ENCODE data around the gene EPSTI1. TPM values are rescaled to one million over a fixed set of nuclear protein-coding genes. Genes with fewer than 3 reads are reported as not detected.

Gene EPSTI1
- polyA plus RNA-seq, 1 experiment, result 2.5 TPM

GRCh38 chr13:42883142-42883541, 108.9 kb downstream of the EPSTI1 start:
- Histone ChIP-seq H3K4me3 (ENCODE audit: low read depth, low read length) (no peak overlapping the region), H3K36me3 (ENCODE audit: control insufficient read depth, insufficient read depth, low read length) (no peaks in the 10 kb centered on the region), H3K27me3 (ENCODE audit: control insufficient read depth, insufficient read depth, low read length) (peaks cover 2% of the 10 kb centered on the region; the same call in 1 of the 2 replicates)
- no peak for TF ChIP-seq CTCF (IDR thresholded peaks at IDR 0.05; ENCODE audit: insufficient read depth, low read depth, low read length)
- POLR2A ChIA-PET, result no interaction called here
- CTCF ChIA-PET, result interaction anchor here (0.8 kb wide), 1 partner anchor 210 kb away, joined by 3 read pairs; no protein-coding TSS in a partner anchor
- no peak for DNase-seq (ENCODE audit: low read depth)

- no peak for DNase-seq (ENCODE audit: low read depth)
- Histone ChIP-seq H3K27me3 (ENCODE audit: control insufficient read depth, insufficient read depth, low read length) (peaks cover 2% of the 10 kb centered on the region; the same call in 1 of the 2 replicates), H3K36me3 (ENCODE audit: control insufficient read depth, insufficient read depth, low read length) (no peaks in the 10 kb centered on the region), H3K4me3 (ENCODE audit: low read depth, low read length) (no peak overlapping the region)
- POLR2A ChIA-PET, result no interaction called here
- CTCF ChIA-PET, result no interaction called here
- no peak for TF ChIP-seq CTCF (IDR thresholded peaks at IDR 0.05; ENCODE audit: insufficient read depth, low read depth, low read length)
Observed at GRCh38 chr13:42880056-42880605, 111.9 kb downstream of the EPSTI1 start.

- TF ChIP-seq CTCF (IDR thresholded peaks at IDR 0.05; ENCODE audit: insufficient read depth, low read depth, low read length), result no peak
- POLR2A ChIA-PET, result no interaction called here
- Histone ChIP-seq H3K27me3 (ENCODE audit: control insufficient read depth, insufficient read depth, low read length) (peaks cover 2% of the 10 kb centered on the region; the same call in 1 of the 2 replicates), H3K36me3 (ENCODE audit: control insufficient read depth, insufficient read depth, low read length) (no peaks in the 10 kb centered on the region), H3K4me3 (ENCODE audit: low read depth, low read length) (no peak overlapping the region)
- CTCF ChIA-PET, result interaction anchor here (1.1 kb wide), 1 partner anchor 18 kb away, joined by 4 read pairs; no protein-coding TSS in a partner anchor
- no peak for DNase-seq (ENCODE audit: low read depth)
Observed at GRCh38 chr13:42878721-42879120, 113.3 kb downstream of the EPSTI1 start.

GRCh38 chr13:42876887-42877545, 115.0 kb downstream of the EPSTI1 start:
- Histone ChIP-seq H3K27me3 (ENCODE audit: control insufficient read depth, insufficient read depth, low read length) (peaks cover 2% of the 10 kb centered on the region; the same call in 1 of the 2 replicates), H3K36me3 (ENCODE audit: control insufficient read depth, insufficient read depth, low read length) (no peaks in the 10 kb centered on the region), H3K4me3 (ENCODE audit: low read depth, low read length) (no peak overlapping the region)
- TF ChIP-seq CTCF (IDR thresholded peaks at IDR 0.05; ENCODE audit: insufficient read depth, low read depth, low read length), result no peak
- no peak for DNase-seq (ENCODE audit: low read depth)
- POLR2A ChIA-PET, result no interaction called here
- CTCF ChIA-PET, result interaction anchor here (0.5 to 1.1 kb wide), 2 partner anchors 41 to 748 kb away, joined by 3 read pairs; no protein-coding TSS in a partner anchor

- ChIA-PET CTCF (interaction anchor here (1.1 kb wide), 1 partner anchor 40 kb away, joined by 3 read pairs; no protein-coding TSS in a partner anchor), POLR2A (no interaction called here)
- no peak overlapping the region for H3K4me3 ChIP-seq (ENCODE audit: low read depth, low read length)
- no peaks in the 10 kb centered on the region for H3K36me3 ChIP-seq (ENCODE audit: control insufficient read depth, insufficient read depth, low read length)
- no peak for DNase-seq (ENCODE audit: low read depth)
- peaks cover 2% of the 10 kb centered on the region; the same call in 1 of the 2 replicates for H3K27me3 ChIP-seq (ENCODE audit: control insufficient read depth, insufficient read depth, low read length)
- TF ChIP-seq CTCF (IDR thresholded peaks at IDR 0.05; ENCODE audit: insufficient read depth, low read depth, low read length), result no peak
Observed at GRCh38 chr13:42876270-42876714, 115.7 kb downstream of the EPSTI1 start.
